Mammary epithelial cell (primary cell): ENCODE results near the gene LIPI.

Experiments
- EZH2 ChIP-seq: IDR thresholded peaks from 2 replicates; pipeline ENCODE4 v1.6.1; 2012; ENCODE audit warnings: low read length, inconsistent platforms, borderline replicate concordance
- TF ChIP-seq, protein P1 (sequence below), 2 donors: IDR thresholded peaks in 1 of 2; conservative IDR thresholded peaks in 1 of 2; 2 replicates each; pipeline ENCODE4 v1.5.1; 2011 to 2012; ENCODE audit warnings: inconsistent platforms in 2 of 2, low read length in 2 of 2, mild to moderate bottlenecking in 2 of 2, control low read depth in 1 of 2, low read depth in 1 of 2; ENCODE audit not compliant: insufficient read depth in 1 of 2; ENCODE audit errors: extremely low read depth in 1 of 2

GRCh38 chr21:14095056-14095455, 115.7 kb downstream of the LIPI start:
- TF ChIP-seq, protein P1, sequence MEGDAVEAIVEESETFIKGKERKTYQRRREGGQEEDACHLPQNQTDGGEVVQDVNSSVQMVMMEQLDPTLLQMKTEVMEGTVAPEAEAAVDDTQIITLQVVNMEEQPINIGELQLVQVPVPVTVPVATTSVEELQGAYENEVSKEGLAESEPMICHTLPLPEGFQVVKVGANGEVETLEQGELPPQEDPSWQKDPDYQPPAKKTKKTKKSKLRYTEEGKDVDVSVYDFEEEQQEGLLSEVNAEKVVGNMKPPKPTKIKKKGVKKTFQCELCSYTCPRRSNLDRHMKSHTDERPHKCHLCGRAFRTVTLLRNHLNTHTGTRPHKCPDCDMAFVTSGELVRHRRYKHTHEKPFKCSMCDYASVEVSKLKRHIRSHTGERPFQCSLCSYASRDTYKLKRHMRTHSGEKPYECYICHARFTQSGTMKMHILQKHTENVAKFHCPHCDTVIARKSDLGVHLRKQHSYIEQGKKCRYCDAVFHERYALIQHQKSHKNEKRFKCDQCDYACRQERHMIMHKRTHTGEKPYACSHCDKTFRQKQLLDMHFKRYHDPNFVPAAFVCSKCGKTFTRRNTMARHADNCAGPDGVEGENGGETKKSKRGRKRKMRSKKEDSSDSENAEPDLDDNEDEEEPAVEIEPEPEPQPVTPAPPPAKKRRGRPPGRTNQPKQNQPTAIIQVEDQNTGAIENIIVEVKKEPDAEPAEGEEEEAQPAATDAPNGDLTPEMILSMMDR (conservative IDR thresholded peaks at IDR 0.05 in 1 of 2, IDR thresholded peaks at IDR 0.05 in 1 of 2; ENCODE audit: extremely low read depth in 1 of 2, insufficient read depth in 1 of 2, low read depth in 1 of 2, low read length in 2 of 2), result no peak
- TF ChIP-seq EZH2, result no peak
